Dendritic cell treated with granulocyte-macrophage colony-stimulating factor and Interleukin-4, amounts not matched to agents 40 ng/mL and 50 ng/mL, for 4 days (primary cell): ENCODE results near the gene FEZF2.

Experiments used
- H3K27ac Mint-ChIP-seq: one replicate; pipeline ENCODE4 v1.8.0; 2022; ENCODE audit warnings: mild to moderate bottlenecking, mixed read lengths
- H3K27me3 Mint-ChIP-seq: one replicate; pipeline ENCODE4 v1.8.0; 2022; ENCODE audit warnings: mild to moderate bottlenecking, mixed read lengths
- H3K36me3 Mint-ChIP-seq: one replicate; pipeline ENCODE4 v1.8.0; 2022; ENCODE audit warnings: low read depth, mixed read lengths
- H3K4me1 Mint-ChIP-seq: one replicate; pipeline ENCODE4 v1.8.0; 2022; ENCODE audit warnings: low read depth, mixed read lengths
- H3K4me3 Mint-ChIP-seq: one replicate; pipeline ENCODE4 v1.8.0; 2022; ENCODE audit warnings: mild to moderate bottlenecking, moderate library complexity, mixed read lengths
- H3K9me3 Mint-ChIP-seq: one replicate; pipeline ENCODE4 v1.8.0; 2022; ENCODE audit warnings: mixed read lengths
- intact Hi-C: fragments of 100-400 bp; cut with micrococcal nuclease; formaldehyde crosslinking; loops from one replicate; pipeline ENCODE4 v1.15.0; 2022

The FEZF2 gene

DNA sequence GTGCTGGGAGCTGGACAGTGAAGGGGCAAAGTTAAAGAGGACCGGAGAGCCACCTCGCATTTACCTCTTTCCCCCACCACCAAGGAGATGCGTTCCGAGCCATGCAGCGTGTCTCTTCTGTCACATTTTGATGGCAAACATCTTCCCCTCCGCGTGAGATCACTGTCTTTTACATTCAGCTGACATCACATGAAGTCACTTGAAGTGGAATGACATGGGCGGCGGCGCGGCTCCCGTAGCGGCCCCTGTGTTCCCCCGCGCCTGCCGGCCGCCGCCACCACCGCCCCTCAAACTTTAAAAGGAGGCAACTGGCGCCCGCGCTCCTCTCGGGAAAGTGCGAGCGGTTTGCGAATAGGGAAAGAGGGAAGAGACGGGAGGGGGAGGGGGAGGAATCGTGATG is at the start of gene FEZF2:
Gene FEZF2 (minus strand): TSS at position 336 of the 400 bp plus-strand sequence. CDS start 682 bp downstream, outside the sequence.
- intact Hi-C loops: no loop called here
- H3K27ac Mint-ChIP-seq: no peak within 1 kb of the TSS

DNA sequence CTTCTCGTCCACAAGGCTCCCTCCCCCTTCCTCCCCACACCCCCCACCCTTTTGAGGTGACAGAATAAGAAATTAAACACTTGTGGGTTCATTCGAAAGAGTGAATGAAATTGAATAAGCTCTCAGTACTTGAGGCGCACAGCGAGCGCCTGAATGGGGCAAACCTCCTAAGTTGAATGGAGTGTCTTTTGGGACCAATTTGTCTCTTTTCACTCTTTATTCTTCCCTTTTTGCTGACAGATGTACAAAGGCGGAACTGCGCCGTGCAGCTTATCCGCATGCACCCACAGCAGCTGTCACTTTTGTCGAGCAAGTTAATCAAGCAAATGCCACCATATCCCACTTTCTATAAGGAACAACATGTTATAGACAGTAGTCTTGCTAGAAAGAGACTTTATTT is 47.9 kb upstream of the FEZF2 start:
- no peak overlapping the region for H3K4me3 Mint-ChIP-seq
- H3K36me3 Mint-ChIP-seq: no peaks in the 10 kb centered on the region
- intact Hi-C loops: no loop called here
- no peaks in the 10 kb centered on the region for H3K9me3 Mint-ChIP-seq
- no peak overlapping the region for H3K27ac Mint-ChIP-seq
- peaks cover 2% of the 10 kb centered on the region for H3K27me3 Mint-ChIP-seq
- H3K4me1 Mint-ChIP-seq: no peaks in the 10 kb centered on the region

More for the DNA sequence above, at the start of gene FEZF2:
- Mint-ChIP-seq H3K4me1 (peaks cover 10% of the 10 kb centered on the region), H3K4me3 (no peak within 1 kb of the TSS), H3K27me3 (peaks cover 98% of the 10 kb centered on the region), H3K9me3 (no peaks in the 10 kb centered on the region), H3K36me3 (no peaks in the 10 kb centered on the region)

GRCh38 chr3:62416144-62416543 is 42.8 kb upstream of the FEZF2 start:
- intact Hi-C loops: no loop called here
- H3K36me3 Mint-ChIP-seq: no peaks in the 10 kb centered on the region
- no peak overlapping the region for H3K4me3 Mint-ChIP-seq

GRCh38 chr3:62415312-62415801 is 42.0 kb upstream of the FEZF2 start:
- intact Hi-C loops: no loop called here
- H3K4me1 Mint-ChIP-seq: no peaks in the 10 kb centered on the region
- H3K27me3 Mint-ChIP-seq: peaks cover 2% of the 10 kb centered on the region
- H3K27ac Mint-ChIP-seq: no peak overlapping the region
- H3K9me3 Mint-ChIP-seq: no peaks in the 10 kb centered on the region
- H3K4me3 Mint-ChIP-seq: no peak overlapping the region
- no peaks in the 10 kb centered on the region for H3K36me3 Mint-ChIP-seq

More at GRCh38 chr3:62416144-62416543, 42.8 kb upstream of the FEZF2 start:
- Mint-ChIP-seq H3K4me1 (no peaks in the 10 kb centered on the region), H3K9me3 (no peaks in the 10 kb centered on the region), H3K27me3 (peaks cover 2% of the 10 kb centered on the region), H3K27ac (no peak overlapping the region)

GRCh38 chr3:62414786-62415185 is 41.4 kb upstream of the FEZF2 start:
- no peak overlapping the region for H3K4me3 Mint-ChIP-seq
- H3K4me1 Mint-ChIP-seq: no peaks in the 10 kb centered on the region
- H3K9me3 Mint-ChIP-seq: no peaks in the 10 kb centered on the region
- H3K27ac Mint-ChIP-seq: no peak overlapping the region
- H3K36me3 Mint-ChIP-seq: no peaks in the 10 kb centered on the region
- H3K27me3 Mint-ChIP-seq: peaks cover 2% of the 10 kb centered on the region
- intact Hi-C loops: no loop called here

DNA sequence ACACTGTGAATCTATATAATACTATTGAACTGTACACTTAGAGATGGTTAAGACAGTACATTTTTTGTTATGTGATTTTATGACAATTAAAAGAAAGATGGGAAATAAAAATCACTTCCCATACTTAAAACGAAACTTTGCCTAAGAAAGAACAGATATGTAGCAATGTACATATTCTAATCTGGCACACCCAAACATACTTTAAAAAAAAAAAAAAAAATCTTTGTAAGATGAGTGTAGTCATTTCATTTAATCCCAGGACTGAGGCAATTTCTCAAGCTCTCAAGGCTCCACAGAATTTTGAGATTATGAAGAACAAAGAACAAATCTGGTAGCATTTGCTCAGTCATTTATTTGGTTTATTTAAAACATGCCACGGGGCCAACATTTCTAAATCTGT is 40.3 kb upstream of the FEZF2 start:
- intact Hi-C loops: no loop called here
- no peaks in the 10 kb centered on the region for H3K36me3 Mint-ChIP-seq
- H3K4me3 Mint-ChIP-seq: no peak overlapping the region
- H3K4me1 Mint-ChIP-seq: no peaks in the 10 kb centered on the region
- no peak overlapping the region for H3K27ac Mint-ChIP-seq
- peaks cover 1% of the 10 kb centered on the region for H3K27me3 Mint-ChIP-seq
- H3K9me3 Mint-ChIP-seq: no peaks in the 10 kb centered on the region

- Mint-ChIP-seq H3K9me3 (no peaks in the 10 kb centered on the region), H3K4me1 (no peaks in the 10 kb centered on the region), H3K27me3 (peaks cover 1% of the 10 kb centered on the region), H3K4me3 (no peak overlapping the region), H3K27ac (no peak overlapping the region), H3K36me3 (no peaks in the 10 kb centered on the region)
- intact Hi-C loops: no loop called here
Observed at GRCh38 chr3:62406945-62407344, 33.6 kb upstream of the FEZF2 start.

DNA sequence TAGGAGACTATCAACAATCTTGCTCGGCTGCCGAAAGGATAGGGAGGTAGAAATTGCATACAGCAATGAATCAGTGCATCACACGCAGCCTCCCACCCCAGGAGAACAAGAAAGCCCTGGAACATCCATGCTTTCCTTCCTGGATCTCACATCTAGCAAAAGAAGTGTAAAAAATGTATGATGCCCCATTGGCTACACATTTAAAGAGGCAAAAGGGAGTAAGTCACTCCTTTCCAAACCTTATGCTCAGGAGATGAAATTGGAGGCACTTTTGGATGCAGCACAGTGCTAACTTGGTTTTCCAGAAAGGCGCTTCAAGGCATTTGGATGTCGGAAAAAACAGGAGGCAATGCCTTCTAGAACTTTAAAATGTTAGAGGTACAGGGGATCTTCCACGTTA is 32.2 kb upstream of the FEZF2 start:
- H3K27ac Mint-ChIP-seq: no peak overlapping the region

GRCh38 chr3:62405135-62405534 is 31.8 kb upstream of the FEZF2 start:
- H3K36me3 Mint-ChIP-seq: no peaks in the 10 kb centered on the region
- H3K9me3 Mint-ChIP-seq: no peaks in the 10 kb centered on the region
- intact Hi-C loops: no loop called here
- H3K27ac Mint-ChIP-seq: no peak overlapping the region
- H3K4me1 Mint-ChIP-seq: no peaks in the 10 kb centered on the region
- peaks cover 1% of the 10 kb centered on the region for H3K27me3 Mint-ChIP-seq
- no peak overlapping the region for H3K4me3 Mint-ChIP-seq

More for the DNA sequence above, 32.2 kb upstream of the FEZF2 start:
- peaks cover 1% of the 10 kb centered on the region for H3K27me3 Mint-ChIP-seq
- no peak overlapping the region for H3K4me3 Mint-ChIP-seq
- no peaks in the 10 kb centered on the region for H3K4me1 Mint-ChIP-seq
- no peaks in the 10 kb centered on the region for H3K9me3 Mint-ChIP-seq
- intact Hi-C loops: no loop called here
- no peaks in the 10 kb centered on the region for H3K36me3 Mint-ChIP-seq

GRCh38 chr3:62404321-62404720 is 31.0 kb upstream of the FEZF2 start:
- H3K27ac Mint-ChIP-seq: no peak overlapping the region
- no peaks in the 10 kb centered on the region for H3K36me3 Mint-ChIP-seq
- intact Hi-C loops: no loop called here
- H3K27me3 Mint-ChIP-seq: peaks cover 1% of the 10 kb centered on the region
- H3K9me3 Mint-ChIP-seq: no peaks in the 10 kb centered on the region
- H3K4me3 Mint-ChIP-seq: no peak overlapping the region
- H3K4me1 Mint-ChIP-seq: no peaks in the 10 kb centered on the region

GRCh38 chr3:62403765-62404164 is 30.4 kb upstream of the FEZF2 start:
- H3K27ac Mint-ChIP-seq: no peak overlapping the region
- intact Hi-C loops: no loop called here
- no peaks in the 10 kb centered on the region for H3K36me3 Mint-ChIP-seq
- no peaks in the 10 kb centered on the region for H3K4me1 Mint-ChIP-seq
- no peak overlapping the region for H3K4me3 Mint-ChIP-seq
- no peaks in the 10 kb centered on the region for H3K9me3 Mint-ChIP-seq
- peaks cover 1% of the 10 kb centered on the region for H3K27me3 Mint-ChIP-seq

GRCh38 chr3:62392626-62393292 is 19.4 kb upstream of the FEZF2 start:
- peaks cover 4% of the 10 kb centered on the region for H3K27me3 Mint-ChIP-seq
- H3K4me1 Mint-ChIP-seq: no peaks in the 10 kb centered on the region
- H3K36me3 Mint-ChIP-seq: no peaks in the 10 kb centered on the region
- no peak overlapping the region for H3K27ac Mint-ChIP-seq
- no peaks in the 10 kb centered on the region for H3K9me3 Mint-ChIP-seq
- H3K4me3 Mint-ChIP-seq: no peak overlapping the region
- intact Hi-C loops: no loop called here

DNA sequence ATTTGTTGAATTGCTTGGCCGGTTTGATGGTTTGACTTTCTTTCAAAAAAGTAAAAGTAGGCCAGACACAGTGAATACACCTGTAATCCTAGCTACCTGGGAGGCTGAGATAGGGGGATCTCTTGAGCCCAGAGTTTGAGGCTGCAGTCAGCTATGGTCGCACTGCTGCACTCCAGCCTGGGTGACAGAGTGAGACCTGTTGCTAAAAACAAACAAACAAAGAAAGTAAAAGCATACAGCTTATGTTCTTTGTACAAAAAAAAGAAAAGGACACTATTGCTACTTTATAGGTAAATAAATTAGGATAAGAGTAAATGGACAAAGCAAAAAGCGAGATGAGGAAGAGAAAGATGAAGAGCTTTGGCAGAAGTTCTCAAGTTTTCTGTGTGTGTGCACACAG is 13.9 kb upstream of the FEZF2 start:
- H3K9me3 Mint-ChIP-seq: no peaks in the 10 kb centered on the region
- H3K4me3 Mint-ChIP-seq: no peak overlapping the region
- no peaks in the 10 kb centered on the region for H3K4me1 Mint-ChIP-seq
- intact Hi-C loops: no loop called here
- no peaks in the 10 kb centered on the region for H3K36me3 Mint-ChIP-seq
- no peak overlapping the region for H3K27ac Mint-ChIP-seq
- peaks cover 10% of the 10 kb centered on the region for H3K27me3 Mint-ChIP-seq

- Mint-ChIP-seq H3K36me3 (no peaks in the 10 kb centered on the region), H3K4me3 (no peak overlapping the region), H3K4me1 (no peaks in the 10 kb centered on the region), H3K27me3 (peaks cover 78% of the 10 kb centered on the region), H3K9me3 (no peaks in the 10 kb centered on the region), H3K27ac (no peak overlapping the region)
- intact Hi-C loops: no loop called here
Observed at GRCh38 chr3:62379321-62379798, 6.0 kb upstream of the FEZF2 start.

- Mint-ChIP-seq H3K27ac (no peak overlapping the region), H3K27me3 (peaks cover 82% of the 10 kb centered on the region), H3K4me3 (no peak overlapping the region), H3K9me3 (no peaks in the 10 kb centered on the region), H3K36me3 (no peaks in the 10 kb centered on the region), H3K4me1 (peaks cover 4% of the 10 kb centered on the region)
- intact Hi-C loops: no loop called here
Observed at GRCh38 chr3:62378921-62379320, 5.6 kb upstream of the FEZF2 start.
